ENCODE measurements around the gene MFNG.
"Not testable (repeated sequence)": the region's sequence is repeated elsewhere in the genome, so short reads cannot be mapped to it uniquely, and the experiment has no call there.

Gene MFNG

DNA sequence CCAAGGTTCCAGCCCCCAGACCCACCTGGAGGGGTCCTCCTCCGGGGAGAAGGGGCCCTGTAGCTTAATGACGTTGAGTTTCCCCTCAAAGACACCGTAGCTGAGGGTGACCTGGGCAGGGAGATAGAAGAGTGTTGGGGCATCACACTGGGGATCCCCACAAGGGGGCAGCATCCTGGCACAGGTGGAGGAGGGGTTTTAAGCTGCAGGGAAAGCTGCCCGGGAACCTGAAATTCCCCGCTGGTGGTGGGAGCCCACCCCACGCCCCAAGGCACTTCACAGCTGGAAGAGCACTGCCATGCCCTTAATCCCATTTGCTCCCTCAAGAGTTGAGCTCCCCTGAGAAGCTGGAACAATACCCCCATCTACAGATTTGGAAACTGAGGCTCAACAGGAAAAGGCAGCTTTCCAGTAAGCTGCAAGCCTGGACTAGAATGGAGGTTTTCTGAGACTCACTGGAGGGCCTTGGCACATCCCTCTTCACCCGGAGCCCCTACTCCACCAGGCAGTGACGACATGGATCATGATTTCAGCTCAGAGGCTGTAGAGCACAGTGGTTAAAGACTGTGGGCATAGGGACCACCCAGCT is 13.7 kb downstream of the MFNG start:
- peak; percentile 30 for DNase-seq

DNA sequence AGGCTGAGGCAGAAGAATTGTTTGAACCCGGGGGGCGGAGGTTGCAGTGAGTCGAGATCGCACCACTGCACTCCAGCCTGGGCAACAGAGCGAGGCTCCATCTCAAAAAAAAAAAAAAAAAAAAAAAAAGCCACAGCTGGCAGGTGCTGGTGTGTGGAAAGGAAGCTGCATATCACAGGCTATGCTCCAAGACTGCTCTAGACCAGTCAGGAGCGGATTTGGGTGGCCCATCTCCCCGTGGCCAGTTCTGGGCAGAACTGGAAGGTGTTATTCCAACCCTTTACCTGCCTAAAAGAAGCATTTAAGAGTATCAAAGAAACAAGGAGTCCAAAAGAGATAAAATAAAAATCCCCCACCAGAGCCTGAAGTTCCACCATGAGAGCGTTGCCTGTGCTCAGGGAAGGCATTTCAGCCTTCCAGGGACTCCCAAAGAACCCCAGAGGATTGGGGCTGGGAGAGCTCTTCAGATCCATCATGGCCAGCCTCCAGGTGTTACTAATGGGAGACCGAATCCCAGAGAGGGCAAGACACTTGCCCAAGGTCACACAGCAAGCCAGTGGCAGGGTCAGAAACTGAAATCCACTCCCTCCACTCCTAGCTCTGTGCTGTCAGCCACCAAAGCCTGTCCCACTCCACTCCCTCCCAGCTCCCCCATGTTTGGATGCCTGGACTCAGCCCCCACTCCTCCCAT is 14.3 kb downstream of the MFNG start:
- DNase-seq = no peak

DNA sequence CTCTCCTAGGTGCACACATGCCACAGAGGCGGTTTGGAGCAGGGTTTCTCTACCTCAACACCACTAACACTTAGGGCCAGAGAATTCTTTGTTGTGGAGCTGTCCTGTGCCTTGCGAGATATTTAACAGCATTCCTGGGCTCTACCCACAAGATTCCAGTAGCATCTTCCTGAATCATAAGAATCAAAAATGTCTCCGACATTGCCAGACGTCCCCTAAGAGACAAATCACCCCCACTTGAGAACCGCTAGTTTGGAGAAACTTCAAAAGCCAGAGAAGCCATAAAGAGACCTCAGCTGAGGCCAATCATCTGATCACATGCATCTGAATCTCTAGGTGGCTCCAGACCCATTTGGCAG is 16.1 kb downstream of the MFNG start:
- no peak for DNase-seq

DNA sequence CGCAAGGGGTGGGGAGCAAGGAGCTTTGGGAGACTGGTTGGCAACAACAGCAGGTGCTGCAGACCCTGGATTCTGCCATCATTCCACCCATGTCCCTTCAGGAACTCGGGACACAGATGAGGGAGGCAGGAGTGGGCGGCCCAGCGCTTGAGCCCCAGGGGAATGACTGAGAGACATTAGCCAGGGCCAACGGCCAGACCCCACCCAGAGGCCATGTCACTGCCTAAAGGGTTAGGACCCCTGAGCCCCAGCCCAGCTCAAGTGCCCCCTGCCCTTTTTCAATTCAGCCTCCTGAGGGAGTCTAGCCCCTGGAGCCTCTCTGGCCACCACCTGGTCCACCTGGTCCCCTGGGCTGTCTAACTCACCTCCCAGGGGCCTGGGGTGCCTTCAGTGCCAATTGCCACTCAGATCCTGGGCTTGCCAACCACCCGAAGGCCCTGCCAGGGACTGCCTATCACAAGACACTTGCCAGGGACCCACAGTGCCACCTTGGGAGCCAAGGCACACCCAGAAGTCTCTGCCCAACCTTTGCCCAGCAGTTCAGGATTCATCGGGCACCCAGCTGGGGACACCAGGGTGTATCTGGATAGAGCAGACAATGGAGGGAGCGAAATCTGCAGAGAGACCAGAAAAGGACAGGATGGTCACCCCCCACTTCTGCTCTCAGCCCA is 16.6 kb downstream of the MFNG start:
- DNase-seq = no peak

DNA sequence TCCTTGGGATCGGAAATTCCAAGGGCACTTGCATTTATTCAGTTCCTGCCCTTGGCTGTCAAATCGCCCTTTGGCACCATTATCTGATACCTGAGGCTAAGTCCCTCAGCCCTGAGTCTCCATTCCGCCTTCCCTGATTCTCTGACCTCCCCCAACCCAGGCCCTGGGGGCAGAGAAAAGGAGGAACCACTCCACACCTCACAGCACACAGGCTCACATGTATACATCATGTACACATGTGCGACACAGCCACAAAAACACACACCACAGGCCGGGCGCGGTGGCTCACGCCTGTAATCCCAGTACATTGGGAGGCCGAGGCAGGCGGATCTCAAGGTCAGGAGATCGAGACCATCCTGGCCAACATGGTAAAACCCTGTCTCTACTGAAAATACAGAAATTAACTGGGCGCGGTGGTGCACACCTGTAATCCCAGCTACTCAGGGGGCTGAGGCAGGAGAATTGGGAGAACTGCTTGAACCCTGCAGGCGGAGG is 17.9 kb downstream of the MFNG start:
- not testable (repeated sequence) for DNase-seq

DNA sequence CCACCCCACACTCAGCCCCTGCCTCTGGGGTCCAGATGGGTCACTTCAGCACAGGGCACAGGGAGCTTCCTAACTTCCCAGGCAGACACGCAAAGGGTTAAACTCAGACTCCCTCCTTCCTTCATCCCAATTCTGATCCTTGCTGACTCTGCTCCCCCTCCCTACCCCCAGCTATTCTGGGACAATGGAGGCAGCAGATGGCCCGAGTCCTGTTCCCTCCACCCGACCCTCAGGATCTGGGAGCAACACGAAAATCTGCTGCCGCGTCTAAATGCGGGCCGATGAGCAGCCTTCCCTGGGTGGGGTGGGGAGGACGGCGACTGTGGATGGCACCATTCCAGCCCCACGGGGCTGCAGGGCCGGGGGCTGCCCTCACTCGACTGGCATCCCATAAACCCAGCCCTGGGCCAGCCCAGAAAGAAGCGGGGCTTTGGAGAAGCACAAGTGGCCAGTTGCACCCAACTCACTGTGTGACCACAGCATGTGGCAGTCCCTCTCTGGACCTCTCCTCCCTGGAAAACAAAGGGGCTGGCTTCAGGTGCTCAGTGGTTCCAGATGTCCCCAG is 18.7 kb downstream of the MFNG start:
- DNase-seq = no peak

DNA sequence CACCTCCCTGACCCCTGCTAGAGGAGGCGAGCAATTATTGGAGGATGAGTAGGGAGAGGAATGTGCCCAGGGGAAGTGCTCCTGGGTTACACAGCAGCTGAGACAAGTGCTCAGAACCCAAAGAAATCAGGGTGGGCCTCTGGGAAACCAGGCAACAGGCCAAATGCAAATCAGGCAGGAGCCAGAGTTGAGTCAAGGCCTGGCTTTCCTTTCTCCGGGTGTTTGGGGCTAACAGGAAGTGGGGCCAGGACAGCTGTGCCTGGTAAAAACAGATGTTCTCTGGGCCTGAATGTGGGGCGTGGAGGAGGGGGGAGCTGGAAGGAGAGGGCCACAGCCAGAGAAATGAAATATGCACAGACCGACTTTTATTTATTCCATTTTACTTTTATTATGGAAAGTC is 22.0 kb downstream of the MFNG start:
- DNase-seq = no peak

DNA sequence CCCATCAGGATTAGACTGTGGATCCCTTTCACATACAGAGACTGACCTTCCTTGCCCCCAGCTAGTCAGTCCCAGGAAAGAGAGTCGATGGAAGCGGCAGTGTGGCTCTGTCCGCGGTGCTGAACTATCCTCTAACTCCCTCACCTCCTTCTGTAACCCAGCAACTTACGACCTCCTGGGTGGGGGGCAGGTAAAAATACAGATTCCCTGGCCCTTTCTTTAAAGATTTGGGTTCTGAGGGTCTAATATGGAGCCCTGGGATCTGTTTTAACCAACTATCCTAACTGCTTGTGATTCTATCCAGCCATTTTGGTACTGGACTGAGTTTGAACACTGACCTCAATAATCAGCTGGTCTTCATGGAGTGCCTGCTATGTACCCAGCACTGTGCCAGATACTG is 23.2 kb downstream of the MFNG start:
- no peak for DNase-seq

DNA sequence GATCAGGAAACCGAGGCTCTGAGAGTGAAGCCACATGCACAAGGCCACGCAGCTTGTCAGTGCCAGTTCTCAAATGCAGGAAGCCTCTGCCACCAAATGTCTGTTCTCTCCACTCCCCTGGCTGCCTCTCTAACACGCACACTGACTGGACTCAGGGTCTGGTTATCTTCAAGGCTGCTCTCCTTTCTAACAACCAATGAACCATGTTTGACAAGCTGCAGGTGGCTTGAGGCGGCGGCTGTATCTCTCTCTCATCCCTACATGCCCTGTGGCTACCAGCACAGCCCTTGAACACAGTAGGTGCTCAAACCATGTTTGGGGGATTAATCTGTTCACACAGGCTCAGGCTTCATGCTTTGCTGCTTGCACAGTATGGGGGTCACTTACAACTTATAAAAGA is 23.7 kb downstream of the MFNG start:
- DNase-seq = no peak

DNA sequence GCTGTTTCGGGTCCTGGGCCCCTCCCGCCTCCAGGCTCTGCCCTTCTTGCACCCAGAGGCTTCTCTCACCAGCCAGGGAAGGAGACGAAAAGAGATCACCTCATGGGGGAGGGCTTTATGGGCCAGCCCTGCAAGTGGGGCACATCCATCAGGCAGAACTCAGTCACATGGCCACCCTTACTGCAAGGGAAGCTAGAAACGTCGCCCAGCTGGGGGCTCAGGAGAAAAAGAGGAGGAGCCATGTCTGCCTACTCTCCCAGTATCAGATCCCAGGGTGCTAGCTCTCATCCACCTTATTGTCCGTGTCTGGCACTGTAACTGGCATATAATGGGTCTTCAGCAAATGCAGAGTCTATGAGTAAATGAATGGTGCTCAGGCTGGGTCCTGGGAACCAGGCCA is 24.2 kb downstream of the MFNG start:
- DNase-seq = no peak

DNA sequence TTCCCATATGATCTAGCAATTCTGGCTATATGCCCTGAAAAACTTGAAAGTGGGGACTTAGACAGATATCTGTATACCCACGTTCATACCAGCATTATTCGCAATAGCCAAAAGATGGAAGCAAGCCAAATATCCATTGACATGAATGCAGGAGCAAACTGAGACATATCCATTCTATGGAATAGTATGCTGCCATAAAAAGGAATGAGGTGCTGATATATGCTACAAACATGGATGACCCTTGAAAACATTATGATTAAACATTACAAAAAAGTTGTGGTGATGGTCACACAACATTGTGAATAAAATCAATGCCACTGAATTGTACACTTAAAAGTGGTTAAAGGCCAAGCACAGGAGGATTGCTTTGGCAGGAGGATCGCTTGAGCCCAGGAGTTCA is 25.5 kb downstream of the MFNG start:
- DNase-seq = no peak

DNA sequence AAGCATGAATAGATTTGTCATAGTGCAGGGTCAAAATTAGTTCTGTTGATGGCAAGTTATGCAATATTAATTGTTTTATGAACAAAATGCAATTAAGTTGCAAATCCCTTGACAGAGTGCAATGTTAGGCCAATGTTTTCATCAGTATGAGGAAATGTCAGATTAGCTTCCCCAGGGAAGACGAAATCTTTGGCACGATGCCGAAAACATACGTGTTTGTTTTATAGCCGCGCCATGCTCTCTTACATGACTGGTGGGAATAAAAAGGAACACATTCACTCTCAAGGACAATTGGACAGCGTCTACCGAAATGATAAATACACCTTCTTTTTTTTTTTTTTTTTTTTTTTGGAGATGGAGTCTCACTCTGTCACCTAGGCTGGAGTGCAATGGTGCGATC is 27.0 kb downstream of the MFNG start:
- no peak for DNase-seq

DNA sequence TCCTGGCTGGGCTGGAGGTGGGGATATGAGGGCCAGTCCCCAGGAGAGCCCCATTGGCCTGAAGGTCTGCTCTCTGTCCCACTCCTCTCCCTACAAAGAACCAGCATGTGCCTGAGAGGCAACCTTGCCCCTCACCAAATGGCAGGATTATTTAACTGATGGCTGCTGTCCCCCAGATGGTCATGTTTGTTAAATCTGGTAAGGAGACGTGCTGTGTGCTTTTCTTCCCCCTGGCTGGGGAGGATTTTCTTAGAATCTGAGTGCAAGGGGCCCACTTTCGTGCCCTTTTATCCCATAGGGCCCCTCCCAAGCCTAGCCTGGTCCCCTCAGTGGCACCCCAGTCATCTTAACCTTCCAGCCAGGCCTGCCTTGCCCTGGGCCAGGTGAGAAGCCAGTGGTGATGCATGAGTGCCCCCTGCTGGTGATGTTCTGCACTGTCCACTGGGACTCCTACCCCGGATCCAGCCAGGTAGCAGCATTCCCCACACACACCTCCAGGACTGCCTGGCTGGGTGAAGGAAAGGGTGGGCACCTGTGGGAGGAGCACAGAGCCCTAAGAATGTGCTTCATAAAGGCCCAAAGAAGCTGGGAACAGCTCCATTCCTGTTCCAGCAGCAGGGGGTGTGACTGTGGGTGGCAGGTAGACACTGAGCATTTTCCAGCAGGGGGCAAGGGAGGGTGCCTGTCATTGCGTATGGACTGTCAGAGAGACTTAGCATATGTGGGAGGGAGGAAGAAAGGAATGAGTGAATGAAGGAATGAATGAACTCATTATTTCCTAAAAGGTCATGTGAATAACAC is 28.9 kb downstream of the MFNG start:
- peak; percentile 74 for DNase-seq

DNA sequence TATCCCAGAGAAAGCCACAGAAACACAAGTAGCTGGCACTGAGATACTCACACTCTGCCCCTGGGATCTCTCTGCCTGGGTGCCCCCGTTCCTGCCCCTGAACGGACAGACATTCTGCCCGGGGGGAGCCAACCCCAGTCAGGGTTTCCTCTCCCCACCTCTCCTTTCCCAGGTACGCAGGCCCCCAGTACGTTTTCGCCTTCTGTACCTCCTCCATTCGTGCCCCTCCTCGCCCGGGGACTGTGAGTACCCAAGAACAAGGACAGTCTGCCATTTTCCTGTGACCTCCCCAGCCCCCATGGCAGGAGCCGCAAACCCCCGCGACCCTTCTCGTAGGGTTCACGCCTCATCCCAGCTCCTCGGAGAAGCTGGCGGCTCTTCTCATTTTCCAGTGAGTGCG is 29.8 kb downstream of the MFNG start:
- DNase-seq = no peak

DNA sequence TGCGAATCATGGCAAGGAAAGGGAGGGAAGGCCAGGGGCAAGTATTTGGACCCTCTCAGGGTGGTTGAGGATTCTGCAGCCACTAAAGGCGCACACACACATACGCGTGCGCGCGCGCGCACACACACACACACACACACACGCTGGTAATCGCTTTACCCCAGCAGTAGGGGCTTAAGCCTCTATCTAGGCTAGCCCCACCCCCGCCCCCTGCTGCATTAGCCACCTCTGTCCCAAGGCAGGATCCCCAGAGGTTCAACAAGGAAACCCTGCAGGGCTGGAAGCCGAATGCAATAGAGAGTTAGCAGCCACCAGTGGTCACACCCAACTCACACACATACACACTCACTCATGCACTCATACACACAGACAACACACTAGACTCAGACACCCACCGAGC is 30.3 kb downstream of the MFNG start:
- no peak for DNase-seq

DNA sequence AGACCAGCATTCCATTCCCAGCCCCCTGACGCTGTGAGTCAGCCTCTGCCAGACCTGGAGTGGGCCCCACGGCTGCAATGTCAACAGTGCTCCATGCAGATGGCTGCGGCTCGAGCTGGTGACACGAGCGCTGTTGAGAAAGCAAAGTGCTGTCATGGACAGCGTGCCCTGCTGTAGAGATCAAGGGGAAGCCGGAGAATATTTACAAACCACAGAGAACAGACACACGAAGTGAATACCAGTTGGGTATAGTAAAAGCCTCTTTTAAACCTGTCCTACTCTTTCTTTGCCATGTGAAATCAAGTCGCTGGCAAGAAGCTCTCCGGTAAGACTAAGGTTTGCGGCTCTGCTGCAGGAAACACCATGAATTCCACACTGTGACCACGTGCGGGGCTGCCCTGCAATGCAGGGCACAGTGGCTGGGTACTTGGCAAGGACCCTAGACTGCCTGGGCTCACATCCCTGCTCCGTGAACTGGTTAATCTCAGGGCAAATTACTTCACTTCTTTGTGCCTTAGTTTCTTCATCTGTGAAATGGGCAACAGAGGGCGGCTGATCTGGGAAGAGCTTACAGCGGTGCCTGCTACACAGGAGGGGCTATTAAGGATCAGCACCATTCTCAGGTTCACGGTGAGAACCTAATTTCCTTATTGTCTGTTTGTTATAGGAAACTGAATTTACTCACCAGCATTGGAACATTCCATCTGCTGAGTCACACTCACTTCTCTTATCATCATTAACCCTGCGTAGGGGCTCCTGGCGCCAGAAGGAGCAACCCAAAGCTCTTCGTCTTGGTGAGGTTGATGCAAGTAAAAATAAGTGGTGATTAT is 31.1 kb downstream of the MFNG start:
- no peak for DNase-seq

DNA sequence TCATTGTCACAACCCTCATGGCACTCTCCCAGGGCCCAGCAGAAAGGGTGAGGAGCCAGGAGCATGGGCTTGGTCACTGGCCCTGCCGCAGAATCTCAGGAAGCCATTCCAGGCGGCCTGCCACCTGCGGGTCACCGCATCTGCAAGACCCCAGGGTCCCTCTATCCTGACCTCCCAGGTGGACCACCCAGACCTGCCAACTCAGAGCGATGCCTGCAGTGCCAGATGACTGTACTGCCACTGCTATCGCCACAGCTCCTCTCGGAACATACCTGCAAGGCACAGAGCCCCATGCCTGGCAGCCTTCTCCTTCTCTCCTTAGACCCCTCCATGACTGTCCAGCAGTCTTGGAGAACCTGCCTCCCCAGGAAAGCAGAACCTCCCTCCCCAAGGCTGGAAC is 32.5 kb downstream of the MFNG start:
- no peak for DNase-seq

DNA sequence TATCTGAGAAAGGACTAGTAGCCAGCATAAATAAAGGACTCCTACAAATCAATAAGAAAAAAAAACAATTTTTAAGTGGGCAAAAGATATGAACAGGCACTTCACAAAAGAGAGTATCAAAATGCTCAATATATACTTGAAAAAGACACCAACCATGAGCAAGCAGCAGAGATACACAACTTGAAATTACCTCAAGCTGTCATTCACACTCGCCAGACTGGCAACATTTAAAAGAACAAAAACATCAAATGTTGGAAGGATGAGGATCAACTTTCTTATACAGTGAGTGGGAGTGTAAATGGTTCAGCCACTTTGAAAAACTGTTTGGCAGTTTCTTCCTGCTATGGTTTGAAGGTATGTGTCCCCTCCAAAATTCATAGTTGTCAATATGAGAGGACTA is 35.0 kb downstream of the MFNG start:
- DNase-seq = no peak

DNA sequence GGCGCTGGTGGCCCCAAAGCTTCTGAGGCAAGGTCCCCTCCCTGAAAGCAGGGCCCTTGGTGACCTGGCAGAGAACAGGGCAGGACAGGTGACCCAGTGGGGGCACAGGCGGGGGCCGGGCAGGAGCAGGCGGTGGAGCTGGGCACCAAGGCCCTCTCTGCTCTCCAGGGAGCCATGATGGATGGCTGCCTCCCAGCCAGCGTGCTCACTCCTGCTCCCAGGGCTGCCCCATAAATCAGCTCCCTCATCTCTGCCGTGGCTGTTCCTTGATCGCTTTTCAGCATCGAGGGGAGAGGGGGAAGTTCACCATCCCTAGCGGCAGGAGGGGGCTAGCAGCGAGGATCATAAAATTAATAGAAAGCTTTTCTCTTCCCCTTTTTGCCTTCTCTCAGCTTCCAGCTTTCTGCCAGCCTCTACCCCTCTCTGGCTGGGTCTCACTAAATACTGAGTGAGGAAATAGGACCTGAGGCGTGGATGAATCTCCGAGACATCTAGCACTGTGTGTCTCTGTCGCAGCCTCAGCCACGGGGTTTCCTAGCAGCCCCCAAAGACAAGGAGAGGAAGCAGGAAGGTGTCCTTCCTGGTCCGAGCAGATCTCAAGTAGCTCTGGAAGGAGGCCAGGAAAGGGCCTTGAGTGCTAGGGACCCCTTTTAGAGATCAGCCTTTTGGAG is 36.7 kb downstream of the MFNG start:
- DNase-seq = no peak

DNA sequence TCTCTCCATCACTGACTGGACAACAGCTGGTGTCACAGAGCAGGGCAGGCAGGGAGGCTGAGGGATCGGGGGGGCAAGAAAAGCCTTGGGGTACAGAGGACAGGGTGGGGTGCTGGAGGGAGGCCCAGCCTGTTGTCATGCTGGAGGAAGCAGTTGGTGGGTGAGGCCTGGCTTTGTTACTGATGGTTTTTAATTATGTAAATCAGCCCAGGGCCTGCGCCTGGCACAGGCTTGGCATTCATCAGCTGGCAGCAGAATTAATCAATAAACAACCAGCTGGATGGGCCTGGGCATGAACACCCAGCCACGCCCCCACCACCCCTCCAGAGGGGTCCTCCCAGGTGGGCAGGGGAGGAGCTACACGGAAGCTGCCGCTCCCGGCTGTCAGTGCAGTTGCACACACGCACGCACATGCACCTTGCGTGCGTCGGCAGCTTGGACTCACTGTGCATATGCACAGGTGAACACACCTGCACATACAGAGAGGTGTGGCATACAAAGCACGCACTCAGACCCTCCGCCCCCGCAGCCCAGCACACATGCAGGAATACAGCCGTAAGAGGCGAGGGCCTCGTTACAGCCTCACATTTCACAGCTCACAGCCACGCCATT is 37.6 kb downstream of the MFNG start:
- DNase-seq = no peak

DNA sequence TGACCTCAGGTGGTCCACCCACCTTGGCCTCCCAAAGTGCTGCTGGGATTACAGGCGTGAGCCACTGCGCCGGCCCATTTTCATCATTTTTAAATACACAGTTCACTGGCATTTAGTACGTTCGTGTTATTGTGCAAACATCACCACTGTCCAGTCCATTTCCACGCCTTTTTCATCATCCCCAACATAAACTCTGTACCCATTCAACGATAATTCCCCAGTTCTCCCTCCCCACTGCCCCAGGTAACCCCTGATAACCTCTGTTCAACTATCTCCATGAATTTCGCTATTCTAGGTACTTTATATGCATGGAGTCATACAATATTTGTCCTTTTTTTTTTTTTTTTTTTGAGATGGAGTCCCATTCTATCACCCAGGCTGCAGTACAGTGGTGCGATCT is 40.7 kb downstream of the MFNG start:
- DNase-seq = no peak

Measured in CD4-positive, alpha-beta T cell treated with Interferon gamma for 1 hour (primary cell).